Mesothelial cell of epicardium (in vitro differentiated cells): ENCODE measurements around the gene FMN2. TPM values are rescaled to one million over a fixed set of nuclear protein-coding genes. Genes with fewer than 3 reads are reported as not detected.

ENCODE experiments used
- DNase-seq, 2 experiments: peaks; one replicate each; pipeline ENCODE4 v3.0.0; 2021; ENCODE audit warnings: low spot score in 2 of 2; ENCODE audit not compliant: unreplicated experiment in 2 of 2
- H3K27ac Mint-ChIP-seq: 2 replicates; pipeline ENCODE4 v1.8.0; 2021; ENCODE audit warnings: mixed read lengths
- H3K27me3 Mint-ChIP-seq: 2 replicates; pipeline ENCODE4 v1.8.0; 2021; ENCODE audit warnings: low read depth, mixed read lengths
- H3K36me3 Mint-ChIP-seq: 2 replicates; pipeline ENCODE4 v1.8.0; 2021; ENCODE audit warnings: mixed read lengths
- H3K4me1 Mint-ChIP-seq: 2 replicates; pipeline ENCODE4 v1.8.0; 2021; ENCODE audit warnings: mixed read lengths
- H3K4me3 Mint-ChIP-seq: 2 replicates; pipeline ENCODE4 v1.8.0; 2021; ENCODE audit warnings: mild to moderate bottlenecking, moderate library complexity, mixed read lengths
- H3K9me3 Mint-ChIP-seq: 2 replicates; pipeline ENCODE4 v1.8.0; 2021; ENCODE audit warnings: mixed read lengths
- CTCF ChIP-seq: fragments of 200-600 bp; sonication (generic); IDR thresholded peaks from one replicate; pipeline ENCODE4 v1.5.0; 2021; ENCODE audit warnings: antibody characterized with exemption; ENCODE audit not compliant: unreplicated experiment
- total RNA-seq: library from RNA; stranded (reverse); gene quantifications from 3 replicates; pipeline ENCODE4 v1.2.1, GENCODE V29; 2021

Gene FMN2
- total RNA-seq, 1 donor from 2014 or later, result 0.54 TPM

GRCh38 chr1:240152611-240153297, 61.1 kb downstream of the FMN2 start:
- Mint-ChIP-seq H3K9me3 (no peaks in the 10 kb centered on the region), H3K36me3 (no peaks in the 10 kb centered on the region), H3K27ac (no peak overlapping the region), H3K4me3 (no peak overlapping the region), H3K4me1 (no peaks in the 10 kb centered on the region), H3K27me3 (peaks cover 11% of the 10 kb centered on the region)
- DNase-seq, result no peak
- no peak for TF ChIP-seq CTCF

GRCh38 chr1:240155605-240156004, 63.9 kb downstream of the FMN2 start:
- Mint-ChIP-seq H3K36me3 (no peaks in the 10 kb centered on the region), H3K9me3 (peaks cover 8% of the 10 kb centered on the region), H3K27ac (no peak overlapping the region), H3K4me1 (no peaks in the 10 kb centered on the region), H3K4me3 (no peak overlapping the region), H3K27me3 (peaks cover 4% of the 10 kb centered on the region)
- DNase-seq, result no peak
- TF ChIP-seq CTCF, result no peak

GRCh38 chr1:240164742-240165141, 73.1 kb downstream of the FMN2 start:
- H3K9me3 Mint-ChIP-seq, result peaks cover 32% of the 10 kb centered on the region
- no peaks in the 10 kb centered on the region for H3K27me3 Mint-ChIP-seq
- no peak overlapping the region for H3K4me3 Mint-ChIP-seq
- no peak for TF ChIP-seq CTCF
- H3K4me1 Mint-ChIP-seq, result no peaks in the 10 kb centered on the region
- no peak overlapping the region for H3K27ac Mint-ChIP-seq
- no peaks in the 10 kb centered on the region for H3K36me3 Mint-ChIP-seq
- DNase-seq, result no peak

GRCh38 chr1:240169188-240169587, 77.5 kb downstream of the FMN2 start:
- DNase-seq, result no peak
- Mint-ChIP-seq H3K9me3 (peaks cover 15% of the 10 kb centered on the region), H3K27me3 (peaks cover 11% of the 10 kb centered on the region), H3K27ac (no peak overlapping the region), H3K4me3 (no peak overlapping the region), H3K36me3 (no peaks in the 10 kb centered on the region), H3K4me1 (no peaks in the 10 kb centered on the region)
- no peak for TF ChIP-seq CTCF

GRCh38 chr1:240170266-240170665, 78.6 kb downstream of the FMN2 start:
- no peak for TF ChIP-seq CTCF
- H3K36me3 Mint-ChIP-seq, result no peaks in the 10 kb centered on the region
- H3K27me3 Mint-ChIP-seq, result peaks cover 11% of the 10 kb centered on the region
- peaks cover 6% of the 10 kb centered on the region for H3K9me3 Mint-ChIP-seq
- H3K4me3 Mint-ChIP-seq, result no peak overlapping the region
- H3K4me1 Mint-ChIP-seq, result no peaks in the 10 kb centered on the region
- no peak overlapping the region for H3K27ac Mint-ChIP-seq
- no peak for DNase-seq

- Mint-ChIP-seq H3K27me3 (peaks cover 11% of the 10 kb centered on the region), H3K4me1 (no peaks in the 10 kb centered on the region), H3K27ac (no peak overlapping the region), H3K4me3 (no peak overlapping the region), H3K36me3 (no peaks in the 10 kb centered on the region), H3K9me3 (peaks cover under 1% of the 10 kb centered on the region)
- no peak for TF ChIP-seq CTCF
- DNase-seq, result no peak
These were observed 79.1 kb downstream of the FMN2 start for GRCh38 chr1:240170806-240171205.
